HTR-8/SVneo (cell line): ENCODE data around the gene GDPD4.
A peak's percentile ranks its signal among the peaks of the same experiment; 100 is the strongest.

Source experiments
- DNase-seq: peaks from one replicate; pipeline ENCODE4 v3.0.0; 2011; ENCODE audit warnings: low spot score, mixed read lengths; ENCODE audit not compliant: insufficient read length
- FAIRE-seq: peaks from 2 replicates; lab custom pipeline; 2011; peaks lifted over from hg19 to GRCh38; lab: Jason Lieb, UNC

The GDPD4 gene, protein sequence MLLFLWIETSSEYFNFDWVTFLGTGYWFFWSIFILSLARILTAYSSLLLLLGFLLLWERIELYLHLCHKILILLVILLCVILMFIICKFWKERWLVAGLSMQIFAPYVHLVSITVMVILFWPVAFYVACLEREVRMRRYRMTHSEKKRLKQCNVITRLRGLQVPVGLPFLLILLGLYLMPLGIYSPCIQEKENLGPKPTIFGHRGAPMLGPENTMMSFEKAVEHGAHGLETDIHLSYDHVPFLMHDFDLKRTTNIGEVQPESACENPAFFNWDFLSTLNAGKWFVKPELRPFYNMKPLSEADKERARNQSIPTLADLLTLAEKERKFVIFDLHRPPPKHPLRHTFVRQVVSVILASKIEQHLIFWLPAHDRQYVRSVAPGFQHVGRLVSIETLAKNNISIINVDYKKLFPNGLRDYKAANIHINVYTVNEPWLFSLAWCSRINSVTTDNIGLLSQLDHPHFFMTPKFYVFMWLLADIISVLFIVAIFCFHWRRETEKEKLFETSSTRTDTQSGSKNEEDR

DNA sequence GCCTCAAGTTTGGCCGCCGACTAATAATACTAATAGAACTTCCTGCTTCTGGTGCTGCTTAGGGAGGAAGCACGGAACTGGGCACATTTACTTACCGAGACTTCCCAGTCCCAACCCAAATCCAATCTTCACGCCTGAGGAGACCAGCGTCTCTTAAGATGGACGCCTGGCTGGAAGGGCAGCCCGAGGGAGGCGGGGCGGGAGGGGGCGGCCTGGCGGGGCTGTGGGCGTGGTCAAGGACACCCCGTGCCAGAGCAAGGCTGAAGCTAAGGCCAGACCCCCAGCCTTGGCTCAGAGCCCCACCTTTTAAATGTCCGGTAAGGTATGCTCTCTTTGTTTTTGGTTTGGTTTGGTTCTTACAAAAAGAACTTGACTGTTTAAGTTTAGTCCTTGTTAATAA, at the start of gene GDPD4:
GDPD4 (minus strand) TSS at position 177 of the 400 bp plus-strand sequence. CDS start 16,549 bp downstream, outside the sequence.
- FAIRE-seq, result no peak

DNA sequence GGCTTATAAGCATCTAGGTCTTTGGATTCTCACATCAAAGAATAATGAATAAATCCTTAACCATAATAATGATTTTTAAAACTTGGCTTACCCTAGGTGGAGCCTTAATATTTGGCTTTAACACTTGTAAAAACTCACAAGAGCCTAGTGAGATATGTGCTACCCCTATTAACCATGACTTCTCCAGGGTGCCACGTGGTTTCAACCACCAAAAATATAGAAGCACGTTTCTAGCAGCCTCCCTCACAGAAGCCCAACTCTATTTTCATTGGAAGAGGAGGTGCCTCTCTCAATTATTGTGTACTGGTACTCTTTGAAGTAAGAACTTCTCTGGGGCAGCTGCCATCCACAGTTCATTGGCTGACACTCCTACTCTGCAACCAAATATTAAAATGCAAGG, 46.5 kb upstream of the GDPD4 start:
- DNase-seq (no peak), FAIRE-seq (no peak)

More for the DNA sequence above, at the start of gene GDPD4:
- DNase-seq, result no peak

DNA sequence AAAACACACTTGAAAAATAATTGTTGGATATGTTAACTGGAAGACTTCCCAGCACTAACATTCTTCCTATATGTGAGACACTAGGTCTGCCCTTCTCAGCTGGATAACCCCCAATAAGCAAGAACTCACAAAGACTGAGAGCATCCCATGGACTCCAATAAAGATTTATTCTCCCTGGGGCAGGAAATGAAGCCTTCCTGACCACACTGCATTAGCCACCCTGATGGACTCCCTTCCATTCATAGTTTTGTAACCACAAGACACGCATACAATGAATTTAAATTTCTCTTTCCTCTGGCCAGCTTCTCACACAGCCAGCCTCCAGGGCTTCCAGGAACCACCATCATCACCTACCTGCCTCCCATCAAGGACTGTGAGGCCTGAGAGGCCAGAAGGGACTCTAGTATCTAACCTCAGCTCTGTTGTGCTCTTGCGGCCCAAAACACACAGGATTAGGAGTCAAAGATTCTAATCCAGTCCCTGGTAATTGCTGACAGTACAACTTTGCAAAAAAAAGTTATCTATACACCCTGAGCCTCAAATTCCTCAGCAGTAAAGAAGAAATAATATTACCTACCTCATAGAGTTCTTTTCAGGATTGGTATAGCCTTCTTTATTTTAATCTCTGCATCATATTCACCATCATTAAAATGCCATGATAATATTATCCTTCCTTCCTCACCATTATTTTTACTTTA, 45.6 kb upstream of the GDPD4 start:
- FAIRE-seq (no peak), DNase-seq (peak; percentile 12)

DNA sequence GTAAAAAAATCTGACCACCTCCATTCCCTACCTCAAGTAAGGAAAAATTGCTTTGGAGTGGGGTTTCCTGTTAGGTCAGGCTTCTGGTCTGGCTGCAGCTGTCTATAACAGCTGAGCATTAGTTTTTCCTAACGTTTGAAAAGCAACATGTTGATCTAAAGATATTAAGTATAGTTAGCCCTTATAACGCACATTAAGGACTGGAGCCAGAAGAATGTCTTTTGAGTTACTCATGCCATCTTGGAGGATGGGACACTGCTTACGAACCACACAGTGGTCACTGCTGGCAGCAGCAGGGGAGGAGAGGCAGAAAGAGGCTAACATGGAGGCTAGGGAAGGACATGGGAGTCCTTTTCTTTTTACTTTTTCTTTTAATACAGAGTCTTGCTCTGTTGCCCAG, 44.1 kb upstream of the GDPD4 start:
- FAIRE-seq (no peak), DNase-seq (no peak)

DNA sequence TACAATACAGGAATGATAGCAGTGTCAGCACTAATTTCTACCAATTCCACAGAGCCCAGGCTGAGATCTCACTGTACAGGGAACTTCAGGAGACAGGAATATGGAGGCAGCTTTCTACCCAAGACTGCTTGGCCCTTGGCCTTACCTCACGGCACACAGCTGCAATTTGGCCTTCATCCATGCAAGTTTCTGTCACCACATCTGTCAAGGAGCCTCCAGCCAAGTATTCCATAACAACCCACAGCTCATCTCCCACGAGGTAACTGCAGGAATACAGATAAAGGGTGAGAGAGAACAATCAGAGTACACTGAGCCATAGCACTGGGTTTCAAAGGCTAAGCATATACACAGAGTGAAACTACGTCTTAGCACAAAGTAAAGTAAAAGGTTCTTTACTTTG, 39.0 kb upstream of the GDPD4 start:
- FAIRE-seq, result no peak
- DNase-seq, result no peak

DNA sequence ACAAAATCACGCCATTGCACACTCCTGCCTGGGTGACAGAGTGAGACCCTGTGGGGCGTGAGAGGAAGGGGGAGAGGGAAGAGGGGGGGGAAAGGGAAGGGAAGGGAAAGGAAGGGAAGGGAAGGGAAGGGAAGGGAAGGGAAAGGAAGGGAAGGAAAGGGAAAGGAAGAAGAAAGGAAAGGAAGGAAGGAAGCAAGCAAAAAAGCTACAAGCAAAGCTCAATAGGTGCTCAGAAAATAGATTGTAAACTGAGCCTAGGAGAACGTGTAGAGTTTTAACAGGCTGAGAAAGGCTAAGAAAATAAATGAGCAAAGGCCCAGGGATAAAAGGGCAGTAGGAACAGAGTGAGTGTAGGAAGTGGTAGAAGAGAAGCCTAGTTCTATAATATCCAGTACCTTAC, 30.8 kb upstream of the GDPD4 start:
- FAIRE-seq (no peak), DNase-seq (no peak)

DNA sequence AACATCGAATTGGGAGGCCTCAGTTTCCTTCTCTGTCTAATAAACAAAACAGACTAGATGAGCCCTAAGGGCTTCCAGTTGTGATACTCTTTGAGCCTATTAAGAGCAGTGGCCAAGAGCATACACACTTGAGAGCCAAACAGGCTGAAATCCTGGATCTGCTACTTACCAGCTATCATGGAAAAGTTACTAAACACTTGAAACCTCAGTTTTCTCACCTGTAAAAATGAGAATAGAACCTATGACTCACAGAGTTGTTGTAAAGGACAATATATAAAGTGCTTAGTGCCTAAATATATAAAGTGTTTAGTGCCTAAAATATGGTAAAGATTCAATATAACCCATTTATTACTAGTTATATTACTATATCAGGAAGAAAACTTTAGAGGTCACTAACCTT, 23.7 kb upstream of the GDPD4 start:
- DNase-seq, result no peak
- FAIRE-seq, result no peak

DNA sequence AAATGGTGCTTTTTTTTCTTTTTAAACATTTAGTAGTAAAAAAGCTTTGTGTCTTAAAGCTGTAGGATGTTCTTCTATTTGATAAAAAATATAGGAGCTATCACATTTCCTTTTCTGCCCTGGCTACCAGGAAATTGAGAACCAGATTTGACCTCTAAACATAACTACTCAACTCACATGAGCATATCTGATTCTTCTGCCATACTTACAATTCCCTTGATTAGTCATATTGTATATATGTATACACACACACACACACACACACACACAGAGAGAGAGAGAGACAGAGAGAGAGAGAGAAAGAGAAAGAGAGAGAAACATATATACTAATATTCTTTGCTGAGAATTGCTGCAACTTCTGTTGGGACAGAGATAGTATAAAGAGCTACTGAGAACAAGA, 23.0 kb upstream of the GDPD4 start:
- no peak for DNase-seq

DNA sequence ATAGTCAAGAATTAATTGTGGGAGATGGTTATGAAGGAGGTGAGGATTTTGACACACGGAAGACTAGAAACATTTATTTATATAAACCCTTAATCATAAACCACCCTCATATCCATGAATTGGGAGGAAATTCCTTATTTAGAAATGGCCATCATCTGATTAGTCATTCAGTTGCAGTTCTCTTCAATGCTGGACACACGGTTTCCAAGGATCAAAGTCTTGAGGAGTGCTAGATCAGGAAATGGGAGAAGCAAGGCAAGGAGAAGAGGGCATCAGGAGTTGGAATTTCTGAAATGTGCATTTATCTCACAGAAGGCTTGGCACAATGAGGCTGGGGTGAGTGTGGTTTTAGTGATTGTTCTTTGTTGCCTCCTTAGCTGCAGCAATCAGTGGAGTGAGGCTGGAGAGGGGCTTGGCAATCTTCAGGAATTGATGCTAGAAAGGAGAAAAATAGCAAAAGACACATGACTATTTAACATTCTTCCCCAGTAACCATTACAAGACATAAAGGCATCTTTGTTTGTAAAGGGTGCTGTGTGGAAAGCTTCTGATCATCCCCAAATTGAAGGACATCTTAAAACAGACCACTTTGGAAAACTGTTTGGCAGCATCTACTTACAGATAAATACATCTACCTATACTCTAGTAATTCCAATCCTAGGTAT, 21.6 kb upstream of the GDPD4 start:
- DNase-seq, result no peak
- FAIRE-seq, result no peak

More for the DNA sequence above, 23.0 kb upstream of the GDPD4 start:
- no peak for FAIRE-seq

DNA sequence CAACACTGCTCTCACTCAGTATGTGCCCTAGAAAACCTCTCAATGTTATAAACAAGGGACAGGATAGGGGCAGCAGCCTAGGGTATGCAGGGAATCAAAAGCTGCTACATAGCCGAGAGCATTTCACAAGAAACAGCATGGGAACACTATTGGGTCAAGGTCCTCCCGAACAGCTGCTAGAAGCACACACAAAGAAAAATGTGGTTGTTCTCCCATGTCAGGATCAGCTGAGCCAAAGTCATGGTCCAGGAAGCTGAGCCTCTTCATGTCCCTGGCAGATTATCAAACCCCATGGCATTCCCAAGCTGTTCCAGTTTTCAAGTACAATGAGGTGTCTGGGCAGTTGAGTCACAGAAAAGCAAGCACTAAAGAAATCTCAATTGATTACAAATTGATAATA, 21.0 kb upstream of the GDPD4 start:
- no peak for DNase-seq
- FAIRE-seq, result no peak

DNA sequence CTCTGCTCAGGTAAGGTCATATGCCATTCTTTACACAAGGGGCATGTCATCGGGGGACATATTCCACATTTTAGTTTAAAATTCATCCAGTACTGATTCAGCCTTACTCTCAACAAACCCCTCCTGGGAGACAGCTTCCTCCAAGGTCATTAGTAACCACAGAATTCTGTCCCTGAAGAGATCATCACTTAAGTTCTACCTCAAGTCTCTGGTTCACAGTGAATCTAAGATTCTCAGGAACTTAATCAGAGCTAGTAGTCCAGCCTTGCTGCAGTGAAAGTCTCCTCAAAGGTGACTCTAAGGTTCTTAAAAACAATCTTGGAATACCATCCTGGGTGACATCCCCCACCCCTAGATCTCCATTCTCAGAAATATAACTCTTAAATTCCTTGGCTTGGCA, 18.9 kb upstream of the GDPD4 start:
- no peak for DNase-seq
- FAIRE-seq, result no peak

DNA sequence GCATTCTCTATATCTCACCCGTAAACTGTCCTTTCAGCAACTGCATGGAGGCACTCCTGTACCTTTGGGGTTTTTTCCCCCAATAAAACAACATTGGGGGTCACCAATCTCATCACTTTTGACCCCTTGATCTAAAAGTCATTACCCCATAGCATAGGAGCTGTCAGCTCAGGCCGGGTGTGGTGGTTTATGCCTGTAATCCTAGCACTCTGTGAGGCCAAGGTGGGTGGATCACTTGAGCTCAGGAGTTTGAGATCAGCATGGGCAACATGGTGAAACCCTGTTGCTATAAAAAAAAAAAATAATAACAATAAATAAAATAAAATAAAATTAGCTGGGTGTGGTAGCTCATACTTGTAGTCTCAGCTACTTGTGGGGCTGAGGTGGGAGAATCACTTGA, 17.1 kb upstream of the GDPD4 start:
- DNase-seq (no peak), FAIRE-seq (no peak)

DNA sequence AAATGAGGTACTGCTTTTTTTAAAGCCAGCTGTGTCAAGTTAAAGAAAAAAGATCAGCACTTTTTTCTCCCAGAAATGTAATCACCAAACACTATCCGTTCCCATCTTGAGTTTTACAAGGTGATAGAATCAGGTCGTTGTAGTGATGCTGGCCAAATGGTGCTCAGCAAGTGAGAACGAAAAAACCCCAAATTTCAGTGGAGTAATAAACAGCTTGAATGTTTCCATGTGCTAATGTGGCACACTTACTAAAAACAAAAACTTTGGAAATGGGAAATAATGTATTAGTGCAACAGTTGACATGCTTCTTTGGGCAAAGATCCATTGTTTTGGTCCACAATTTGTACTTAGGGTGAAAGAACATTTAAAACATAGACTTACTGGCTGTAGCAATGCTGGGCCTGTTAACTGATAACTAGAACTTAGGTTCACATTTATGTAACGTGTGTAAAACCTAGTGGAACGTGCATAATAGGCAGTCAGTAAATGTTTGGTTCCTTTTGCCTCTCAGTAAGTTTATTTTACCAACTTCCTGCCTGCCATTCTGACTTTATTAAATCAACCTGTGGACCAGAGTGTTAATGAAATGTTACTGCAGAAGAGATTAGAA, 15.4 kb upstream of the GDPD4 start:
- no peak for DNase-seq
- no peak for FAIRE-seq

DNA sequence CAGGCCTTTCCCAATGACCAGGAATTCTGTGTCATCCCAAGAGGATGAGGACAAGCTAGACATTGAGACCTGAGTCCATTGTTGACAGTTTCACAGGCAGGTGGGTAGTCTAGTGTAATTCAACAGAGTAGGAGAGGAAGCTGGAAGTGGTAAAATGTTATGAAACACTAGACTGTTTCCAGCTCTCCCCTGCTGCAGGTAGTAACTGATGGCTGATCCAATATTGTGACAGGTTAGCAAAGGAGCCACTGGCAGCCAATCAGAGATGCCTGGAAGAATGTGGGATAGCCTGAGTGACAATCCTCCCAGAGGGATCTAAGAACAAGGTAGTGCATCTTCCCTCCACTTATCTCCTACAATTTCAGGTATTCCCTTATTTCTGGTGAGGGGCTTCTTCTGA, 10.6 kb upstream of the GDPD4 start:
- no peak for FAIRE-seq

DNA sequence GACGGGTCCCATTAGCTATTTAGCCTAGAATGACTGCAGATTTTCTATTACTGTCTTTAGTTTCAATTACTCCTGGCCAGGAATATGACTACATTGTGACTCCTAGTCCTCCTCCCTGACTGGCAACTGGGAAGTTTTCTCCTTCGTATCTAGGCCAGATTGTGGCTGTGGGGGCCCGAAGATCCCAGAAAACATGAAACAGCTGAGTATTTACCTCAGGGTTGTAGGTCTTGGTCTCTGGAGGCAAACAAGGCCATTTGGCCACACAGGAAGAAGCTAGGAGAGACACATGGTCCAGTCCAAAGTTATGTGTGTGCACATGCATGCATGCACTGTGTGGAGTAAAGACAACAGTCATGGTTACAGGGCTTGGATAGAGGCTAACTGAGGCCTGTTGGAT, 10.2 kb upstream of the GDPD4 start:
- no peak for DNase-seq
- no peak for FAIRE-seq

More for the DNA sequence above, 10.6 kb upstream of the GDPD4 start:
- no peak for DNase-seq

DNA sequence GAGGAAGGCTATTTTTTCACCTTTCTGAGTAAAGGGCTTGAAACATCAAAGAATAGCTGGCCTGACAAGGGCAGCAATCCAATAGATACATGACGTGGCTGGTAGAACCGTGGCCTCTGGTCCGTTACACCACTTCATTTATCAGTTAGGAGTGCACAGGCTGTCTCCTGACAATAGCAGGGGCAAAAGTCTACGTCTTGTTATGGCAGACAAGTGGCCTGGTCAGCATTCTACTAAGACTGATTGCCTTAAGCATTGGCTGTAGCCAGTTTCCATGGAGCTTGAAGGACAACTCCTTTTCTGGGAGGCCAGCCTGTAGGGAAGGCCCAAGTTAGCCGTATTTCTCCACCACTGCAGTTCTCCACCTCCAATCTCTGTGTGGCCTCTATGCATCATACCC, 9.2 kb upstream of the GDPD4 start:
- no peak for FAIRE-seq
- no peak for DNase-seq

DNA sequence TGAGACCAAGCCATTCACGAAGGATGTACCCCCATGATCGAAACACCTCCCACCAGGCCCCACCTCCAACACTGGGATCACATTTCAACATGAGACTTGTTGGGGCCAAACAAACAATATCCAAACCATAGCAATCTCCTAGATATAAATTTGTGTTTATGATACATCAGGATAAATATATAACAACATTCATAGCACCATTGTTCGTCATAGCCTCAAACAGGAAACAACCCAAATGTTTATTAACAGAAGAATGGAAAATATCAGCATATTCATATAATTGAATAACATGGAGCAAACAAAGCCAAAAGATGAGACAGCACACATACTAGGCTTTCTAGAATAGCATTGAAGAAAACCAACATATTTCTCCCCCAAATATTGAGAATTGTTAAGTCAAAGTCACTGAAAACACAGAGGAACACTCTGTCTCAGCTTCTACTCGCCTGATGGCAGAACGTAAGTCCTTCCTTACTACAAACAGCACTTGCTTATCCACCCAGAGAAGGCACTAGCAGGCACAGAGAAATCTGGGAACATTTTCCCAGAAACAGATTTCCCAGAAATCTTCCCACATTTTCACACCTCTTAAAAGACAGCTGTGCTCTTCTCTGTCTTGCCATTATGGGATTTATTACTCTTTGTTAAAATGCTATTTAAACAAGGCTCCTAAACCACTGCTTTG, 8.1 kb upstream of the GDPD4 start:
- DNase-seq (no peak), FAIRE-seq (no peak)

DNA sequence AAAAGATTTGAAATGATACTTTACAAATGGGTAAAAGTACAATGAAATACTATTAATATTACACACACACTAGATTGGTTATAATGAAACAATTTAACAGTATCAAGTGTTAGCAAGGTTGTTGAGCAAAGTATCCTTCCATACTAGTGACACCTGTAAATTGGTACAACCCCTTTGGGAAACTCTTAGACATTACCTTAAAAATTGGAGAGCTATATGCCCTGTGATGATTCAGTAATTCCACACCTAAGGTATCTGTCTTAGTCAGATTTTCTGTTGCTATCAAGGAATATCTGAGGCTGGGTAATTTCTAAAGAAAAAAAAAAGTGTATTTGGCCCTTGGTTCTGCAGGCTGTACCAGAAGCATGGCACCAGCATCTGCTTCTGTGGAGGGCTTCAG, 7.4 kb upstream of the GDPD4 start:
- DNase-seq, result no peak
- FAIRE-seq, result no peak

DNA sequence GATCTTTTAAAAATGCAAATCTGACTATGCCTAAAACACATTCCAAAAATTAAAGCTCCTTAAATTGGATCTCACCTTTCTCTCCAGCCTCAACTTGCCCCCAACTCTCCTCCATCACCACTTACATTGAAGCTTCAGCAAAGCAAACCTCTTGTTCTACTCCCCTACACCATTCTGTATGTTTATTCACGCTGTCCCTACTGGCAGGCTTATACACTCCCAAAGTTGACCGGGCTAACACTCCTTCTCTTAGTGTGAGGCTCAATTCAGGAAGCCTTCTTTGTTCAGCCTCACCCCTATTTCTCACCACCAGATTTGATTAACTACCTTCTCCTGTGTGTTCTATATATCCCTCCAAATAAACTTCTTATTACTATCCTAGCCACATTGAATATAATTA, 1.8 kb upstream of the GDPD4 start:
- FAIRE-seq, result no peak
- no peak for DNase-seq

DNA sequence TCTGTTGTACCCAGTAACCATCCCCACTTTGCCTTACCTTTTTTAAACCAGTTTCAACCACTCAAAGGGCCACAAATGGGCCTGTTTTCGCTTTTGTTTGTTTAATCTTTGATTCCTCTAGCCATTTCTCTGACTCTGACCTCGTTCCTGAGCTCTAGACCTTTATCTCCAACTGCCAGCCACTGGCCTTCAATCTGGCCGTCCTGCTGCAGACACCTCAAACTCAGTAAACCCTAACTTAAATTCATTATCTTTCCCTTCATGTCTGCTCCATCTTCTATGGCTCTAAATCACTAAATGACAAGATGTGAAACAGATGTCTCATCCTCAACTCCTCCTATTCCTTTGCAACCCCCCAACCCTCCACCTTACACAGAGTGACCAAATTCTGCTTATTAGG, 1.3 kb upstream of the GDPD4 start:
- FAIRE-seq (no peak), DNase-seq (no peak)
